Osteocyte (in vitro differentiated cells): ENCODE data around the gene SPATA6. TPM values are rescaled to one million over a fixed set of nuclear protein-coding genes. Genes with fewer than 3 reads are reported as not detected.

Experiments
- DNase-seq: peaks from one replicate; pipeline ENCODE4 v3.0.0; 2021; ENCODE audit warnings: mixed read lengths; ENCODE audit not compliant: unreplicated experiment; ENCODE audit errors: extremely low spot score
- H3K27ac Mint-ChIP-seq: one replicate; pipeline ENCODE4 v1.8.0; 2021; ENCODE audit warnings: mild to moderate bottlenecking, mixed read lengths; ENCODE audit not compliant: unreplicated experiment
- H3K27me3 Mint-ChIP-seq: one replicate; pipeline ENCODE4 v1.8.0; 2021; ENCODE audit warnings: mixed read lengths; ENCODE audit not compliant: unreplicated experiment
- H3K36me3 Mint-ChIP-seq: one replicate; pipeline ENCODE4 v1.8.0; 2021; ENCODE audit warnings: mixed read lengths; ENCODE audit not compliant: unreplicated experiment
- H3K4me1 Mint-ChIP-seq: one replicate; pipeline ENCODE4 v1.8.0; 2021; ENCODE audit warnings: mixed read lengths; ENCODE audit not compliant: unreplicated experiment
- H3K4me3 Mint-ChIP-seq: one replicate; pipeline ENCODE4 v1.8.0; 2021; ENCODE audit warnings: mild to moderate bottlenecking, moderate library complexity, mixed read lengths; ENCODE audit not compliant: unreplicated experiment
- H3K9me3 Mint-ChIP-seq: one replicate; pipeline ENCODE4 v1.8.0; 2021; ENCODE audit warnings: mixed read lengths; ENCODE audit not compliant: unreplicated experiment
- CTCF ChIP-seq: fragments of 200-600 bp; sonication (generic); IDR thresholded peaks from 2 replicates; pipeline ENCODE4 v1.5.0; 2021; ENCODE audit warnings: antibody characterized with exemption, mild to moderate bottlenecking, moderate library complexity
- total RNA-seq: library from RNA; stranded (reverse); gene quantifications from 2 replicates; pipeline ENCODE4 v1.2.1, GENCODE V29; 2021

SPATA6 gene
- total RNA-seq, 1 donor from 2014 or later: 9.9 TPM

GRCh38 chr1:48387409-48387808 lies 84.6 kb downstream of the SPATA6 start:
- Mint-ChIP-seq H3K4me1 (no peaks in the 10 kb centered on the region), H3K4me3 (no peak overlapping the region), H3K27ac (no peak overlapping the region), H3K36me3 (no peaks in the 10 kb centered on the region), H3K9me3 (peaks cover 3% of the 10 kb centered on the region), H3K27me3 (no peaks in the 10 kb centered on the region)
- DNase-seq: no peak
- TF ChIP-seq CTCF: no peak

GRCh38 chr1:48374785-48375184 lies 97.2 kb downstream of the SPATA6 start:
- no peak for DNase-seq
- Mint-ChIP-seq H3K27me3 (no peaks in the 10 kb centered on the region), H3K9me3 (peaks cover 13% of the 10 kb centered on the region), H3K4me1 (no peaks in the 10 kb centered on the region), H3K36me3 (peaks cover 3% of the 10 kb centered on the region), H3K27ac (no peak overlapping the region), H3K4me3 (no peak overlapping the region)
- TF ChIP-seq CTCF: no peak

- H3K27me3 Mint-ChIP-seq: no peaks in the 10 kb centered on the region
- H3K27ac Mint-ChIP-seq: no peak overlapping the region
- DNase-seq: no peak
- peaks cover 7% of the 10 kb centered on the region for H3K36me3 Mint-ChIP-seq
- TF ChIP-seq CTCF: no peak
- H3K4me3 Mint-ChIP-seq: no peak overlapping the region
- no peaks in the 10 kb centered on the region for H3K4me1 Mint-ChIP-seq
- peaks cover 21% of the 10 kb centered on the region for H3K9me3 Mint-ChIP-seq
These were observed 100.4 kb downstream of the SPATA6 start for GRCh38 chr1:48371598-48371997.

- no peak overlapping the region for H3K27ac Mint-ChIP-seq
- H3K9me3 Mint-ChIP-seq: no peaks in the 10 kb centered on the region
- DNase-seq: no peak
- no peak overlapping the region for H3K4me3 Mint-ChIP-seq
- no peak for TF ChIP-seq CTCF
- H3K36me3 Mint-ChIP-seq: no peaks in the 10 kb centered on the region
- no peaks in the 10 kb centered on the region for H3K27me3 Mint-ChIP-seq
- H3K4me1 Mint-ChIP-seq: no peaks in the 10 kb centered on the region
These were observed 109.1 kb downstream of the SPATA6 start for GRCh38 chr1:48362901-48363300.

GRCh38 chr1:48356901-48357300 lies 115.1 kb downstream of the SPATA6 start:
- no peak overlapping the region for H3K27ac Mint-ChIP-seq
- H3K9me3 Mint-ChIP-seq: no peaks in the 10 kb centered on the region
- DNase-seq: no peak
- TF ChIP-seq CTCF: peak; percentile 37
- H3K27me3 Mint-ChIP-seq: no peaks in the 10 kb centered on the region
- no peak overlapping the region for H3K4me3 Mint-ChIP-seq
- no peaks in the 10 kb centered on the region for H3K36me3 Mint-ChIP-seq
- no peaks in the 10 kb centered on the region for H3K4me1 Mint-ChIP-seq
